GM21529 (cell line): Measurements from ENCODE around the gene EPHA7.

Source experiments
- ATAC-seq: cut with Tn5 transposase; IDR thresholded peaks from one replicate; pipeline ENCODE4 v1.9.1; 2021; ENCODE audit not compliant: unreplicated experiment

The EPHA7 gene

DNA sequence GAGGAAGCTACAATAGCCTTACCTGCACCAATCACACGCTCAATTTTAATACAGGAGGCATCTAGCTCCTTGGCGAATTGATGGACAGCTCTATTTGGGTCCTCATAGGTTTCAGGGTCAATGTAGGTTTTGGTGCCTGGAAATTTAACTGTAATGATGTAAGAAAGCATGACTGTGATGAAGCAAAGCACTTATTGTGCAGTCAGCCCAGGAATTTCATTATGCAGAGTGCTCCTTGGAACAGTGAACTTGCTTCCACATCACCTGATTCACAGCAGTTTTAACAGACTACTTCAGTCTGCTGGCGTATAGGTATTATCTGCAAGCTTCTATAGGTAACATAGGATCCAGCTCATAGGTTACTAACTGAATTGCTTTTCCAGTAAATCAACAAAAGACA lies 160.0 kb downstream of the EPHA7 start:
- no peak for ATAC-seq

DNA sequence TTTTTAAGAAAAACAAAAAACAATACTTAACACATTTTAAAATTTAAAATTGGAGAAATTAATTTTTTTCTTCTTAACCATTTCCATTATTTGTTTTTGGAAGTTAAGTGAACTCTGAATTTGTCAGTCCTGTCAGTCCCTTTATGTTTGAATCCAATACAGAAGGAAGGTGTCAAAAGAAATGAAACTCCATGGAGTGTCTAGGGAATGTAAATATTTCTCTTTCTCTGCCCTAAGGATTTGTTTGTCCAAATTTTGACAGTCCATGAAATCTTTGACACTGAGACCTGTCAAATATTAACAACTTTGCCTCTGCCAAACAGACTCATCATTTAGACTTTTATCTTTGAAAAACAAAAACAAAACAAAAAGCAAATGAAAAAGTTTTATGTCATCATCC lies 166.4 kb downstream of the EPHA7 start:
- ATAC-seq = no peak

DNA sequence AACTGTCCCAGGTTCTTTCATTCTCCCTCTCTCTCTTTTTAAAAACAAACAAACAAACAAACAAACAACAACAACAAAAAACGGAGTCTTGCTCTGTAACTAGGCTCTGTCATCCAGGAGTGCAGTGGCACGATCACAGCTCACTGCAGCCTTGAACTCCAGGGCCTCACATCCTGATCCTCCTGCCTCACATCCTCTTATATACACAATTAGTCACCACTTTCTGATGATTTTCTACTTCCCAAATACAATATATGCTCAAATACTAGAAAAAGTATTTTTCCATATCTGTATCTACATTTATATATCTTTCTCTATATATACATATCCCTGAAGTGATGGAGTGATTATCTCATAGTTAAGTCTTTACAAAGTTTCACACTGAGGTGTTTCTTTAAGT lies 170.7 kb downstream of the EPHA7 start:
- no peak for ATAC-seq

DNA sequence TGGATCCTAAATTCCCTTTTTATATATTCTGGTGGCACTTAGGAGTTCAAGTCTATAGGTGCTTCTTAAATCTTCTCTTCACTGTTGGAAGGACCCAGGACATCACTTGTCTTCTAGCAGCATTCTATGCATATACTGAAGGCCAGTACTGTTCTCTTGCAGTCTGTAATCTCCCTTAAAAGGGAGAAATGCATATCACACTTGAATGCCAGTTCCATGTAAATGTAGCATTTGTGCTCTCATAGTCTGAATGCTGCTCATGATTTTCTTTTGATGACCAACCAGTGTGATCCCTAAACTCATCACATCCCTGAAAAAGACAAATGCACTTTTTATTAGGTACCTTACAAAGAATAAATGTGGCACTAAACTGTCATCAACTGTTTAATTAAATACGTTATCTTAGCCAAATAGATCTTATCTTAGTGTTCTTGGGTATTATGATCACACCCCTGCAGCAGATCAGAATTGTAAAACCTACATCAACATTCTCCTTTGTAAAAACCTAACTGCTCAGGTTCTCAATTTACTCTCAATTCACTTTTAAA lies 176.1 kb downstream of the EPHA7 start:
- ATAC-seq = no peak

GRCh38 chr6:93242049-93242448 lies 177.3 kb downstream of the EPHA7 start:
- ATAC-seq = no peak

- no peak for ATAC-seq
Observed at GRCh38 chr6:93238632-93239031, 180.7 kb downstream of the EPHA7 start.

DNA sequence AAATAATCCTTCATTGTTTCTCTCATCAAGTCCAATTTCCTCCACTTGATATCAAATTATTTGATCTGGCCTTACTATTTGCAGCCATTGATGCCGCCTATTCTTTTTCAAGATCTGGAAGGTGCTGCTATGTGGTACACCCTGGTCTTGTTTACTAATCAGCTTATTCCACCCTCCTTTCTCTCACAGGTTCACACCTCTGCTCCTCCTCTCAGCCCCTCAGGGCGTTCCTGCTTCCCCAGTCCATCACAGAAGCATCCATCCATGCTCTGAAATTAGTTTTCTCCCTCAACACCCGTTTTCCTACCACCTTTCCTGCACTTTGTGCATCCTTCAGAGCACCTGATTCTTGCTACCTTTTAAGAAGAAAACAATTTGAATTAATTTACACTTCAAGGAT lies 183.6 kb downstream of the EPHA7 start:
- ATAC-seq = no peak

DNA sequence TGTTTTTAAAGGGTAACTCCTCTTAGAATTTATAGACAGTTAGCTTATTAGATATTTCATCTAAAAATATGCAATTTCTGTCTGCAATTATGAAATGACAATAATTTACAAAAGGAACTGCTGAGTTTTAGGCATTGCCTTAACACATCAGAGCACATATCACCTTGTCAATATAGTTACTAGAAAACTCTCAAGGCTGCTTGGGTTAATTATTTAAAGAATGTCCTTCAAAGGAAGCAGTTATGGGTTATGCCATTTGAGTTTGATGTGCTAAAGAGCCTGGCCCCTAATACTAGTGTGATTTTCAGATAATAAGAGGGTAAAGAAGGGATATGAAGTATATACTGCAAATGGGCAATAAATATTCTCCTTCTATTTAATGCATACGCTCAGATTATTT lies 192.5 kb downstream of the EPHA7 start:
- no peak for ATAC-seq

DNA sequence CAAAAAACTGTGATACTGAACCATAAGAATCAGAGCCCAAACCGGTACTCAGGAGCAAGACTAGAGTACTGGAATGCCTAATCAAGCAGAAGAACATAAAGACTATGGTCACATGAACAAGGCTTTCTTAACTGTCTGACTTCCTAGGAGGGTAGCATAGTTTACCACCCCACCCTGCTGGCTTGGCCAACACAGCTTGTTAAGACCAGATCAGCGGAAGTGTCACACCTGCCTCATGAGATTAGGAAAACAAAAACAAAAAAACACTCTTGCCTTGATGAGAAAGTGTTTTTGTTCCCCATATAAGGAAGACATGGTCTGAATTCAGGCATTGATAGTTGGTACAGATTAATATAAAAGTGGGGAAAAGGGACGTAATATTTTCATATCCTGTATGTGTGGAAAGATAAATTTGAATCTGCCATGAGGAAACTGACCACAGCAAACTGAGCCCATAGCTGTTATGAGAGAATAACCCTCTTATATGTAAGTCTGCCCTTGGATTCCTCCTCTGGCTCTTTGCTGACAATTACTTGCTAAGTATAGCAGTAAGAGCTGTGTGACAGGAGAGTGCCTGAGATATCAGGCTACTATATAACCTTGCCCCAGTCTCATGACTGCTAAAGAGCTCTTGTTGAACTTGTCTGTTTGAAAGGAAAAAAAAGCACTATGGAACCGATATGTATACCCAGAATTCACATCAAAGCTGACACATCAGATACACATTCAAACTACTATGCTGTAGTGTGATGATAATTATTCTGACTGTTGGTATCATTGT lies 197.1 kb downstream of the EPHA7 start:
- ATAC-seq = no peak

GRCh38 chr6:93219447-93219846 lies 199.9 kb downstream of the EPHA7 start:
- no peak for ATAC-seq

- no peak for ATAC-seq
Observed at GRCh38 chr6:93218096-93218495, 201.3 kb downstream of the EPHA7 start.

GRCh38 chr6:93213028-93213427 lies 206.3 kb downstream of the EPHA7 start:
- no peak for ATAC-seq

GRCh38 chr6:93210908-93211307 lies 208.5 kb downstream of the EPHA7 start:
- ATAC-seq = no peak

GRCh38 chr6:93209358-93209757 lies 210.0 kb downstream of the EPHA7 start:
- ATAC-seq = no peak

GRCh38 chr6:93196406-93196970 lies 222.9 kb downstream of the EPHA7 start:
- ATAC-seq = no peak

DNA sequence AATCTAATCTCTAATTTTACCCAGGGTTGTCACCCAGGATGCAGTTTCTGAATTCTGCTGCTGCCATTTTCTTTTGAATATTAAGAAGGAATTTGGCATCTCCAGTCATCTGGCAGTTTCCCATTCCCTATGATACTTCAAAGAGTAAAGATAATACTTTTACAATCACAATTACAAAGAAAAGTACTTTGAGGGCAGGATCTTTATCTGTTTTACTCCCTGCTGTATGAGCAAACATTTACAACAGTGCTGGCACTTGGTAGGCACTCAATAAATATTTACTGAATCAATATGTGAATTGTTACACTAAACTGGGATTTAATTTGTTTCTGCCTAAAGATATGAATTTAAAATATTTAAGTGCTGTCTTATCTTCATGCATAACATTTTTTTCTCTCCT lies 224.9 kb downstream of the EPHA7 start:
- no peak for ATAC-seq

- ATAC-seq = no peak
Observed at GRCh38 chr6:93193868-93194267, 225.5 kb downstream of the EPHA7 start.
